ENCODE results near the gene OTOP3.

OTOP3 gene

DNA sequence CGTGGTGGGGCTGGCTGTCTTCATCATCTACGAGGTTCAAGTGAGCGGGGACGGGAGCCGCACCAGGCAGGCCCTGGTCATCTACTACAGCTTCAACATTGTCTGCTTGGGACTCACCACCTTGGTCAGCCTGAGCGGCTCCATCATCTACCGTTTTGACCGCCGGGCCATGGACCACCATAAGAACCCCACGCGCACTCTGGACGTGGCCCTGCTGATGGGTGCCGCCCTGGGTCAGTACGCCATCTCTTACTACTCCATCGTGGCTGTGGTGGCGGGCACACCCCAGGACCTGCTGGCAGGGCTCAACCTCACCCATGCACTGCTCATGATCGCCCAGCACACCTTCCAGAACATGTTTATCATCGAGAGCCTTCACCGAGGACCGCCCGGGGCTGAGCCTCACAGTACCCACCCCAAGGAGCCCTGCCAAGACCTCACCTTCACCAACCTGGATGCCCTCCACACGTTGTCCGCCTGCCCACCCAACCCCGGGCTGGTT, 5.1 kb upstream of the OTOP3 start:
- TF ChIP-seq, protein P1, sequence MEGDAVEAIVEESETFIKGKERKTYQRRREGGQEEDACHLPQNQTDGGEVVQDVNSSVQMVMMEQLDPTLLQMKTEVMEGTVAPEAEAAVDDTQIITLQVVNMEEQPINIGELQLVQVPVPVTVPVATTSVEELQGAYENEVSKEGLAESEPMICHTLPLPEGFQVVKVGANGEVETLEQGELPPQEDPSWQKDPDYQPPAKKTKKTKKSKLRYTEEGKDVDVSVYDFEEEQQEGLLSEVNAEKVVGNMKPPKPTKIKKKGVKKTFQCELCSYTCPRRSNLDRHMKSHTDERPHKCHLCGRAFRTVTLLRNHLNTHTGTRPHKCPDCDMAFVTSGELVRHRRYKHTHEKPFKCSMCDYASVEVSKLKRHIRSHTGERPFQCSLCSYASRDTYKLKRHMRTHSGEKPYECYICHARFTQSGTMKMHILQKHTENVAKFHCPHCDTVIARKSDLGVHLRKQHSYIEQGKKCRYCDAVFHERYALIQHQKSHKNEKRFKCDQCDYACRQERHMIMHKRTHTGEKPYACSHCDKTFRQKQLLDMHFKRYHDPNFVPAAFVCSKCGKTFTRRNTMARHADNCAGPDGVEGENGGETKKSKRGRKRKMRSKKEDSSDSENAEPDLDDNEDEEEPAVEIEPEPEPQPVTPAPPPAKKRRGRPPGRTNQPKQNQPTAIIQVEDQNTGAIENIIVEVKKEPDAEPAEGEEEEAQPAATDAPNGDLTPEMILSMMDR (IDR thresholded peaks at IDR 0.05; ENCODE audit: low read depth, low read length, missing control alignments): no peak
- Histone ChIP-seq H3K4me3 (ENCODE audit: low read depth, low read length) (no peak overlapping the region), H3K27me3 (replicated peaks) (peaks cover 36% of the 10 kb centered on the region), H3K36me3 (replicated peaks) (no peaks in the 10 kb centered on the region), H3K27ac (no peak overlapping the region)
- in situ Hi-C loops (cut with HindIII; ENCODE audit: low pct_ligation_motif_present, low sequenced_read_pairs): no loop called here
- no peak for DNase-seq

DNA sequence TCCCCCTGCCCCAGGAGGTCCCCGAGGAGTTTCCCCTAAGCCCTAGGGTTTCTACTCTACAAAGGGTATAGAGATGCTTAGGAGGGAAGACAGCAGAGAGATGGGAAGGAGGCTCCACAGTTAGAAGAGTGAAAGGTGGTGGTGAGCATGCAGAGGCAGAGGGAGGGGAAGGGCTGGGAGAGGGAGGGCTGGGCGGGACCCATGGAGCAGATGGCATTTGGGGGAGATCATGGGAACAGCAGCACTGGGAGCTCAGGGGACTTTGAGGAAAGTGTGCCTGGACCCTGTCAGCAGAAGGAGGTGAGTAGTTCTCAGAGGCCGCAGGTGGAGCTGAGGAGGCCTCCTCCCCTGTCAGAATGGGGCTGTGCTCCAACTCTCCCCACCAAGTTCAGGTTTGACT, 650 bp upstream of the OTOP3 start:
- no peak for DNase-seq
- Histone ChIP-seq H3K27me3 (replicated peaks) (peaks cover 48% of the 10 kb centered on the region), H3K36me3 (replicated peaks) (no peaks in the 10 kb centered on the region), H3K4me3 (ENCODE audit: low read depth, low read length) (no peak overlapping the region), H3K27ac (no peak overlapping the region)
- in situ Hi-C loops (cut with HindIII; ENCODE audit: low pct_ligation_motif_present, low sequenced_read_pairs): no loop called here
- TF ChIP-seq, protein P1 (IDR thresholded peaks at IDR 0.05; ENCODE audit: low read depth, low read length, missing control alignments): no peak

DNA sequence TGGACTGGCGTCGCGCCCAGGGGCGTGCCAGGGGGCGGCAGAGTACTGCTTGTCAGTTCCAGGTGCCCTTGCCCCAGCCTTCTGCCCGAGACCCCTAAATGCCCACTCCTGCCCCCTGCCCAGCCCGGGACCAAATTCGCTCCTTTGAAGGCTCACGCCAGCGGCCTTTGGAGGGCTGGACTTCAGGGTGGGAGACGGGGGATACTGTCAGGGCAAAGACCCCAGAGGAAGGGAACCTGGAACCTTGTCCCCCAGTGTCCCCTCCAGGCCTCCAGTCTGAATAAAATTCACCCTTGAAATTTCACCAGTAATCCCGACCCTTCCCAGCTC, 737 bp downstream of the OTOP3 start:
- no peak overlapping the region for H3K27ac ChIP-seq
- TF ChIP-seq, protein P1 (IDR thresholded peaks at IDR 0.05; ENCODE audit: low read depth, low read length, missing control alignments): no peak
- peaks cover 48% of the 10 kb centered on the region for H3K27me3 ChIP-seq (replicated peaks)
- no peak for DNase-seq
- in situ Hi-C loops (cut with HindIII; ENCODE audit: low pct_ligation_motif_present, low sequenced_read_pairs): no loop called here
- no peaks in the 10 kb centered on the region for H3K36me3 ChIP-seq (replicated peaks)
- H3K4me3 ChIP-seq (ENCODE audit: low read depth, low read length): no peak overlapping the region

DNA sequence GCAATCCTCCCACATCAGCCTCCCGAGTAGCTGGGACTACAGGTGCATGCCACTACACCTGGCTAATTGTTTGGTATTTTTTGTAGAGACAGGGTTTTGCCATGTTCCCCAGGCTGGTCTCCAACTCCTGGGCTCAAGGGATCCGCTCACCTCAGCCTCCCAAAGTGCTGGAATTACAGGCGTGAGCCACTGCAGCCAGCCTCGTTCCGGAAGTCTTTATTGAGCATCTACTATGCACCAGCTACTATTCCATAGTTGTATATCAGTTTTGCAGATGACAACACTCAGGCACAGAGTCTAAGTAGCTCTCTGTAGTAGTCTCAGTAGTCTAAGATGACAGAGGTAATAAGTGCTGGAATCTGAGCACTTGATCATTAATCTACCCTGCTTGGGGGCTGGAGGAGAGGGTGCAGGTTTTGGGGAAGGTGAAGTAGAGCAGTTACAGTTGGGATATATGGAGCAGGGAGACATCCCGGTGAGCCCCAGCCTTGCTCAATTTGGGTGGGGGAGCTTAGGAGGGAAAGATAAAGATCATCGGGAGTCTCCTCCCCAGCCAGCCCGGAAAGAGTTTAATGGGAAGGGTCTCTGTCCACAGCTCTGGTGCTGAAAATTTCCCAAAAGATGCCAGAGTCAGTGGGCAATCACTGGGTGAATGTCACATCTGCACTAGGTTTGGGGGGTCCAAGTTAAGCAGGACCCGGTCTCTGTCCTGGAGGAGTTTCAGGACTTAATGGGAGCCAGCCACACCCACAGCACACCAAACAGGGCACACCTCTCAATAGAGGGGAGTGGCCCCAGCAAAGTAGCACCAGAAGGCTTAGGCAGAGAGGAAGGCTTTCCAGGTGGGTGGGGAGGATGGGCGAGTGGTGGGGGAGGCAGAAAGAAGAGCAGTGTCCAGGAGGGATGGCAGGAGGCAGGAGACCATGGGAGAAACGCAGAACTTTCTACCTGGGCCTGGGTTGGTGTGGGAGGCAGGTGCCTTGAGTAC, 1.7 kb downstream of the OTOP3 start:
- no peaks in the 10 kb centered on the region for H3K36me3 ChIP-seq (replicated peaks)
- H3K27ac ChIP-seq: no peak overlapping the region
- in situ Hi-C loops (cut with HindIII; ENCODE audit: low pct_ligation_motif_present, low sequenced_read_pairs): no loop called here
- peaks cover 46% of the 10 kb centered on the region for H3K27me3 ChIP-seq (replicated peaks)
- H3K4me3 ChIP-seq (ENCODE audit: low read depth, low read length): no peak overlapping the region
- TF ChIP-seq, protein P1 (IDR thresholded peaks at IDR 0.05; ENCODE audit: low read depth, low read length, missing control alignments): no peak
- no peak for DNase-seq

DNA sequence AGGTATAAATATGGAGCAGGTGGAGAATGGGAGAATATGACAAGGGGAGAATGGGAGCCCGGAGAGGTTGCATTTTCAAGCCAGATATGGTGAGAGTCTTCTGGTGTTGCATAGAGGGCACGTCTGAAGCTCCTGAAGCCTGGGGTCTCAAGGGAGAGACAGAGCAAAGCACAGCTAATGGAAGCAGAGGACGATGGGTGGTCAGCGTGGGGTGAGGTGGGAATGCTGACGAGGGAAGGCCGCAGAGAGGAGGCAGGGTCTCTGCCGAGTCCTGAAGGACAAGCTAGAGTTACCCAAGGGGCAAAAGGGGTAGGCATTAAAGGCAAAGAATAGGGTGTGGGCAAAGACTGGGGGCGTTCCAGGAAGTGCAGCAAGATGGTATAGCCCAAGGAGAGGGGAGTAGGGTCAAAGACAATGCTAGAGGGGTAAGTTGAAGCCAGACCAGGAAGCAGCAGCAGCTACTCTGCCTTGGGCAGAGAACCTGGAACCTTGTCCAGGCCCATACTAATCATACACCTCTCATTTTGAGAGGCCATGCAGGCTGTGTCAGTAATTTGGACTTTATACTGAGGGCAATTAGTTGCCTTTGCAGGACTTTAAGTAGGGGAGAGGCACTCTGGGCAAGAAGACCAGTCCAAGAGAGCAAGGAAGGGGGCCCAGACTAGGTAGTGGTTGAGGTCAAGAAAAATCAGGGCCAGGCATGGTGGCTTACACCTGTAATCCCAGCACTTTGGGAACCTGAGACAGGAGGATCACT, 2.7 kb downstream of the OTOP3 start:
- no peak overlapping the region for H3K27ac ChIP-seq
- in situ Hi-C loops (cut with HindIII; ENCODE audit: low pct_ligation_motif_present, low sequenced_read_pairs): no loop called here

More for the DNA sequence above, 2.7 kb downstream of the OTOP3 start:
- TF ChIP-seq, protein P1 (IDR thresholded peaks at IDR 0.05; ENCODE audit: low read depth, low read length, missing control alignments): no peak
- DNase-seq: no peak
- H3K27me3 ChIP-seq (replicated peaks): peaks cover 39% of the 10 kb centered on the region
- H3K4me3 ChIP-seq (ENCODE audit: low read depth, low read length): no peak overlapping the region
- no peaks in the 10 kb centered on the region for H3K36me3 ChIP-seq (replicated peaks)
